GDM1 (cell line): ENCODE measurements around the gene LIMCH1.
"Not testable (repeated sequence)": the region's sequence is repeated elsewhere in the genome, so short reads cannot be mapped to it uniquely, and the experiment has no call there.

Experiments
- DNase-seq: peaks from one replicate; lab custom pipeline; 2025; lab: John Stamatoyannopoulos, UW

Gene LIMCH1

GRCh38 chr4:41731569-41732126 lies 193.7 kb downstream of the LIMCH1 start:
- no peak for DNase-seq

DNA sequence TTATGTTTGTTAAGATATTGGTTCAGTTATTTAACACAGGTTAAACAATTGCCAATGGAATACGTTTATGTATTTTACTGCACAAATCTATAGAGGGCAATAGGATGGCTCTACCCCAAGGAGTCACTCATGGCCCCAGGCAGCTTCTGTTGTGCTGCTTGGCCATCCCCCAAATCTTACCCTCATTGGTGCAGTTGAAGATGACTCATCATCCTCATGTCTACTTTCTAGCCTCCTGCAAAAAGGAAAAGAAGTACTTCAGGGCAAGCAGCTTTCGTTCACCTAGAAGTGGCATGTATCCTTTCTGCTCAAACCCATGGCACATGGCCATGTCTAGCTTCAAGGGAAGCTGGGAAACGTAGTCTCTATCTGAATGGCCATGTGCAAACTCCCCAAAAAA lies 196.4 kb downstream of the LIMCH1 start:
- DNase-seq, result no peak

DNA sequence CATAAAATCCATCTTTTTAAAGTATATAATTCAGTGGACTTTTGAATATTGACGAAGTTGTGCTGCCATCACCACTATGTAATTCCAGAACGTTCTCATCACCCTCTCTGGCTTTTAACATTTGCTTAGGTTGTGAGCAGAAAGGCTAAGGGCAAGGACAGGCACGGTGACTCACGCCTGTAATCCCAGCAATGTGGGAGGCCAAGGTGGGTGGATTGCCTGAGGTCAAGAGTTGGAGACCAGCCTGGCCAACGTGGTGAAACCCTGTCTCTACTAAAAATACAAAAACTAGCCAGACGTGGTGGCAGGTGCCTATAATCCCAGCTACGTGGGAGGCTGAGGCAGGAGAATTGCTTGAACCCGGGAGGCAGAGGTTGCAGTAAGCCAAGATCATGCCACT lies 199.5 kb downstream of the LIMCH1 start:
- not testable (repeated sequence) for DNase-seq

DNA sequence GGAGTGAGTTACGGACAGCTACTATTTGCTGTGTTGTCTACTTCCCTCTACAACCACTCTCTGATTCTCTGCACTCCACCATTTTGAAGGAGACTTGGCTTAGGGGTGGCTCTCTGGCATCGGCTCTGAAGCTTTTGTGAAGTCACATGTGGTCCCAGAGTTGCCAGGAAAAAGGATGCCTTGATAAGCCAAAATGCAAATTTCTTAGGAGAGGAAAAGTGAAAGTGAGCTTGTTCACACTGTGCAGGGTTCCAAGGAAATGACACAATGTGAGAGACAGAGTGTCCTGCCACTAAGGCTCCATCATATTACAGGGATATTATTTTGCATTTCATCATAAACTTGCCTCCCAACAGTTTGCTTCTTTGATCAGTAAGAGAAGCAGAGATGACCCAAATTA lies 203.4 kb downstream of the LIMCH1 start:
- no peak for DNase-seq

GRCh38 chr4:41744572-41745291 lies 206.8 kb downstream of the LIMCH1 start:
- DNase-seq, result no peak

DNA sequence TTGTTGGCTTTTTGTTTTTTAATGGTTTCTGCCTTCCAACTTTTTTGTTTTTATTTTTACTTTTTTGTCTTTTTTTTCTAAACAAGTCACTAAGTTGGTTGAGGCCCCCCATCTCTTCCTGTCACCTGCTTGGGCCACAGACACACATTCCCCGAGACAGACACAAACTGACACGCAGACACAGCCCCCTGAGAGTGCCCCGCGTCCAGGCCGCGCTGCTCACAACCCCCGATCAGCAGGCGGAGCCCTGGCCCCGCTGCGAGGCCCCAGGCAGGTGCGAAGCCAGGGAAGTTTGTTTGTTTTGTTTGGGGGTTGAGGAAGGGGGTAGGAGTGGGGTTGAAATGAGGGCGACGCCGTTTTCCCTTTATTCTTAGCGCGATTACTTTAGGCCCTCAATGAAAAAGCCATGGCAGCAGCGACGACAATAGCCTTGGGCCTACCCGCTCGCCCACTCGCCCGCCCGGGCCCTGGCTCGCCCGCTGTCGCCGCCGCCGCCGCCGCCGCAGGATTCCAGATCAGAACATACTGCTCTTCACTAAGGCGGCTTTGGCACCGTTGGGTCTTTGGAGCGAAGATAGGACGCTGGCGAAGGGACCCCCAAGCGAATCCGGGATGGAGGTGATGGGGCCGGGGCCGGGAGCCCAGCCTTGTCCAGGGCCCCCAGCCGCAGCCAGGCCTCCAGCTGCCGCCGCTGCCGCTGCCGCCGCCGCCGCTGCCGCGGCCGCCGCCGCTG lies 207.5 kb downstream of the LIMCH1 start:
- DNase-seq, result no peak

- DNase-seq, result no peak
These were observed 208.1 kb downstream of the LIMCH1 start for GRCh38 chr4:41746025-41746439.

DNA sequence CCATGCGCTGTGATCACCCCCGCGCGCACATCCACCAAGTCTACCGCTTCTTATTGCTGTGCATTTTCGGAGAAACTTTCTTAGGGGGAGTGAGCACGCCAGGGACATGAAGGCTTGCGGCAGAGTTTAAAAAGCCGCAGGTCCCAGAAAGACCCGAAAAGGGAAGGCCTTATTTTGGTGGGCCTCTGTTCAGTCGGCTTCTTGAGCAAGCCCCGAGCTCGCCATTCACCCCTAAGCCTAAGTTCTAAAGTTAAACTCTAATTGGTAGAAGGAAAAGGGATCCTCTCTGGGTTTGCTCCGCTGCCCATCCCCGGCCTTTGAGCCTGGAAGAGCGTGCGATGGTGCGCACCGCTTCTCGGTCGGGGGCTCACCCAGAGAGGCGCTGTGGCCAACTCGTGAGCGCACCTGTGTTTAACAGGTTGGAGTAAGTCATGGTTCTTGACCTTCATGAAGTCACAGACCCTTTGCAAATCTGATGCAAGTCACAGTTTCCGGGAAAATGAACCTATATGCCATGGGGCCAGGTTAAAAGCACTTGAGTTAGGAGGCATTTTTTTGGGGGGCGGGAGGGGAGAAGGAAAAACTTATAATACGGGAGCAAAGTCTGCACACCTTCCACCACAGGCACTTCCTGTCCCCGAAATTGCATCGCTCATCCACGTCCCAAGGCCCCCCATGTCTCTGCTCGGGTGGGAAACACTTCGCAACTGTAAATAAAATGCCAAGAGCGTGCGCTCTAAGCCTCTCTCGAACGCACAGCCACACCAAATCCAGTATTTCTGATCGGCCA lies 208.7 kb downstream of the LIMCH1 start:
- no peak for DNase-seq

DNA sequence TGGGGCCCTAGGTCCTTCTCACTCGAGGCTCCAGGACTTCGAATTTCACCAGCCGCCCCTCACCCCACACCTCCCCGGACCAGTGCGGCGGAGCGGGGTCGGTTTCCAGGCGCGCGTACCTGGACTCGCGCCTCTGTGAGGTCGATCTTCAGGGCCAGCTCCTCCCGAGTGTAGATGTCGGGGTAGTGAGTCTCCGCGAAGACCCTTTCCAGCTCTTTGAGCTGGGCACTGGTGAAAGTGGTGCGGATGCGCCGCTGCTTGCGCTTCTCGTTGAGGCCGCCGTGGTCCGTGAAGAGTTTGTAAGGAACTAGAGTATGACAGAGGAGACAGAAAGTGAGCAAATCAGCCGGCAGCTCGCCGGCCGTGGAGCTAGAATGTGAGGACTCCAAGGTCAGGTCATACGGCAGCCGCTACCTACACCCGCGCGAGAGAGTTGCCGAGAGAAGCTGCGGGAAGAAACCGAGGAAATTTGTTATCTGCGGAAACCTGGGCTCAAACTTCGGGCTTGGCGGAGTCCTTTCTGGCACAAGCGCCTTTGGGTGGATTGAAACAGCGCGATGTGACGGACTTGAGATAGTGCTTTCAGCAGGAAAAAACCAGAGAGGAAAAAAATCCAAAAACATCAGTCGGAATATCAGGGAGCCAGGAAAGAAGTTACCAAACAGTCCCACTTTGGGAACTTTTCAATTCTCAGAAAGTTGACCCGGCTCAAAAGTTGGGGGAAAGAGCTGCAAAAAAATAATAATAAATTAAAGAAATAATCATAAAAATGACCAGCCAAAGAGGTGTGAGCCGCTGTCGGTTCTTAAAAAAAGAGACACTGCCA lies 209.5 kb downstream of the LIMCH1 start:
- no peak for DNase-seq

GRCh38 chr4:41748074-41748570 lies 210.2 kb downstream of the LIMCH1 start:
- no peak for DNase-seq

GRCh38 chr4:41748571-41749475 lies 210.9 kb downstream of the LIMCH1 start, which contains the start of gene PHOX2B:
TSS of gene PHOX2B (minus strand) at chr4:41748725. CDS start at chr4:41748610, 115 bp downstream.
- DNase-seq, result no peak

GRCh38 chr4:41749631-41750039 lies 211.7 kb downstream of the LIMCH1 start:
- DNase-seq, result no peak
